ENCODE measurements around the gene STXBP6. TPM values are rescaled to one million over a fixed set of nuclear protein-coding genes. Genes with fewer than 3 reads are reported as not detected.

STXBP6 gene
- total RNA-seq, 1 experiment from 2014 or later, result 12.3 TPM

GRCh38 chr14:24834956-24835355 lies 215.0 kb downstream of the STXBP6 start:
- H3K27me3 ChIP-seq (ENCODE audit: insufficient read depth, low read depth), result no peaks in the 10 kb centered on the region
- H4K20me1 ChIP-seq (ENCODE audit: insufficient read depth), result no peaks in the 10 kb centered on the region
- DNase-seq, result no peak
- no peak for TF ChIP-seq EZH2 (IDR thresholded peaks at IDR 0.05; ENCODE audit: low read depth)
- TF ChIP-seq, protein P1, sequence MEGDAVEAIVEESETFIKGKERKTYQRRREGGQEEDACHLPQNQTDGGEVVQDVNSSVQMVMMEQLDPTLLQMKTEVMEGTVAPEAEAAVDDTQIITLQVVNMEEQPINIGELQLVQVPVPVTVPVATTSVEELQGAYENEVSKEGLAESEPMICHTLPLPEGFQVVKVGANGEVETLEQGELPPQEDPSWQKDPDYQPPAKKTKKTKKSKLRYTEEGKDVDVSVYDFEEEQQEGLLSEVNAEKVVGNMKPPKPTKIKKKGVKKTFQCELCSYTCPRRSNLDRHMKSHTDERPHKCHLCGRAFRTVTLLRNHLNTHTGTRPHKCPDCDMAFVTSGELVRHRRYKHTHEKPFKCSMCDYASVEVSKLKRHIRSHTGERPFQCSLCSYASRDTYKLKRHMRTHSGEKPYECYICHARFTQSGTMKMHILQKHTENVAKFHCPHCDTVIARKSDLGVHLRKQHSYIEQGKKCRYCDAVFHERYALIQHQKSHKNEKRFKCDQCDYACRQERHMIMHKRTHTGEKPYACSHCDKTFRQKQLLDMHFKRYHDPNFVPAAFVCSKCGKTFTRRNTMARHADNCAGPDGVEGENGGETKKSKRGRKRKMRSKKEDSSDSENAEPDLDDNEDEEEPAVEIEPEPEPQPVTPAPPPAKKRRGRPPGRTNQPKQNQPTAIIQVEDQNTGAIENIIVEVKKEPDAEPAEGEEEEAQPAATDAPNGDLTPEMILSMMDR (conservative IDR thresholded peaks at IDR 0.05), result no peak
- H3K27ac ChIP-seq, result no peak overlapping the region
- POLR2A ChIA-PET (ENCODE audit: unreplicated experiment), result no interaction called here
- H3F3A ChIP-seq (ENCODE audit: insufficient read depth, low read depth), result no peaks in the 10 kb centered on the region
- no peaks in the 10 kb centered on the region for H3K9me3 ChIP-seq (ENCODE audit: insufficient read depth, low read depth)
- BruUV-seq (replicated peaks), result no TSS peak
- no peaks in the 10 kb centered on the region for H3K9me2 ChIP-seq (ENCODE audit: insufficient read depth)
- intact Hi-C loops (cut with micrococcal nuclease; ENCODE audit: unreplicated experiment), result no loop called here
- H3K4me3 ChIP-seq, result no peak overlapping the region
- no peaks in the 10 kb centered on the region for H3K79me2 ChIP-seq (ENCODE audit: low read depth)
- H3K4me2 ChIP-seq, result no peak overlapping the region
- CTCF ChIA-PET, result no interaction called here
- no peaks in the 10 kb centered on the region for H3K36me3 ChIP-seq (ENCODE audit: low read depth)
- H3K4me1 ChIP-seq (replicated peaks; ENCODE audit: insufficient read depth), result no peaks in the 10 kb centered on the region
- no peak overlapping the region for H2AFZ ChIP-seq

GRCh38 chr14:24833385-24833784 lies 216.6 kb downstream of the STXBP6 start:
- H3K36me3 ChIP-seq (ENCODE audit: low read depth), result no peaks in the 10 kb centered on the region
- no peaks in the 10 kb centered on the region for H3K9me3 ChIP-seq (ENCODE audit: insufficient read depth, low read depth)
- H3K4me3 ChIP-seq, result no peak overlapping the region
- H3K4me1 ChIP-seq (replicated peaks; ENCODE audit: insufficient read depth), result no peaks in the 10 kb centered on the region
- H4K20me1 ChIP-seq (ENCODE audit: insufficient read depth), result no peaks in the 10 kb centered on the region
- ChIA-PET POLR2A (ENCODE audit: unreplicated experiment) (no interaction called here), CTCF (no interaction called here)
- no peak overlapping the region for H2AFZ ChIP-seq
- no peak overlapping the region for H3K4me2 ChIP-seq
- no peaks in the 10 kb centered on the region for H3K79me2 ChIP-seq (ENCODE audit: low read depth)
- TF ChIP-seq, protein P1 (conservative IDR thresholded peaks at IDR 0.05), result no peak
- TF ChIP-seq EZH2 (IDR thresholded peaks at IDR 0.05; ENCODE audit: low read depth), result no peak
- no peaks in the 10 kb centered on the region for H3K9me2 ChIP-seq (ENCODE audit: insufficient read depth)
- H3K27me3 ChIP-seq (ENCODE audit: insufficient read depth, low read depth), result no peaks in the 10 kb centered on the region
- DNase-seq, result no peak
- intact Hi-C loops (cut with micrococcal nuclease; ENCODE audit: unreplicated experiment), result no loop called here
- H3F3A ChIP-seq (ENCODE audit: insufficient read depth, low read depth), result no peaks in the 10 kb centered on the region
- no TSS peak for BruUV-seq (replicated peaks)
- H3K27ac ChIP-seq, result no peak overlapping the region

- no peak overlapping the region for H3K4me2 ChIP-seq
- ChIA-PET POLR2A (ENCODE audit: unreplicated experiment) (no interaction called here), CTCF (interaction anchor here (0.7 kb wide), 1 partner anchor 286 kb away, joined by 3 read pairs; no protein-coding TSS in a partner anchor)
- no peak overlapping the region for H3K27ac ChIP-seq
- H2AFZ ChIP-seq, result no peak overlapping the region
- no peaks in the 10 kb centered on the region for H3K9me2 ChIP-seq (ENCODE audit: insufficient read depth)
- H3K27me3 ChIP-seq (ENCODE audit: insufficient read depth, low read depth), result no peaks in the 10 kb centered on the region
- H3K4me1 ChIP-seq (replicated peaks; ENCODE audit: insufficient read depth), result no peaks in the 10 kb centered on the region
- no peaks in the 10 kb centered on the region for H4K20me1 ChIP-seq (ENCODE audit: insufficient read depth)
- no peak for TF ChIP-seq EZH2 (IDR thresholded peaks at IDR 0.05; ENCODE audit: low read depth)
- TF ChIP-seq, protein P1 (conservative IDR thresholded peaks at IDR 0.05), result no peak
- H3K79me2 ChIP-seq (ENCODE audit: low read depth), result no peaks in the 10 kb centered on the region
- DNase-seq, result no peak
- H3K4me3 ChIP-seq, result no peak overlapping the region
- no peaks in the 10 kb centered on the region for H3K9me3 ChIP-seq (ENCODE audit: insufficient read depth, low read depth)
- intact Hi-C loops (cut with micrococcal nuclease; ENCODE audit: unreplicated experiment), result no loop called here
- BruUV-seq (replicated peaks), result no TSS peak
- no peaks in the 10 kb centered on the region for H3K36me3 ChIP-seq (ENCODE audit: low read depth)
- no peaks in the 10 kb centered on the region for H3F3A ChIP-seq (ENCODE audit: insufficient read depth, low read depth)
Observed at GRCh38 chr14:24831677-24832076, 218.3 kb downstream of the STXBP6 start.

All from PC-9 (cell line).